NCI-H1092 (cell line): ENCODE measurements around the gene SP100.
"Not testable (repeated sequence)": the region's sequence is repeated elsewhere in the genome, so short reads cannot be mapped to it uniquely, and the experiment has no call there.

Experiments used
- DNase-seq: peaks from one replicate; lab custom pipeline; 2025; lab: John Stamatoyannopoulos, UW

SP100 gene

DNA sequence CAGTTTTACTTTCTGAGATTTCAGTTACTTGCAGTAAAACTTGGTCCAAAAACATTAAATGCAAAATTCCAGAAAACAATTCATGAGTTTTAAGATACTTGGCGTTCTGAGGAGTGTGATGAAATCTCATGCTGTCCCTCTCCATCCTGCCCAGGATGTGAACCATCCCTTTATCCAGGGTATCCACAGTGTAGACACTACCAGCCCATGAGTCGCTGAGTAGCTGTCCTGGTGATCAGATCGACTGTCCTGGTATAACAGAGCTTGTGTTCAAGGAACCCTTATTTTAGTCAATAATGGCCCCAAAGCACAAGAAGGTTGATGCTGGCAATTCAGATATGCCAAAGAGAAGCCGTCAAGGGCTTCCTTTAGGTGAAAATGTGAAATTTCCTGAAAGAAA, 3.2 kb downstream of the SP100 start:
- DNase-seq, result no peak

GRCh38 chr2:230422149-230422548, 6.1 kb downstream of the SP100 start:
- DNase-seq, result no peak

GRCh38 chr2:230423851-230424458, 8.0 kb downstream of the SP100 start:
- no peak for DNase-seq

GRCh38 chr2:230425377-230425776, 9.4 kb downstream of the SP100 start:
- DNase-seq, result no peak

GRCh38 chr2:230429513-230429912, 13.5 kb downstream of the SP100 start:
- DNase-seq, result no peak

DNA sequence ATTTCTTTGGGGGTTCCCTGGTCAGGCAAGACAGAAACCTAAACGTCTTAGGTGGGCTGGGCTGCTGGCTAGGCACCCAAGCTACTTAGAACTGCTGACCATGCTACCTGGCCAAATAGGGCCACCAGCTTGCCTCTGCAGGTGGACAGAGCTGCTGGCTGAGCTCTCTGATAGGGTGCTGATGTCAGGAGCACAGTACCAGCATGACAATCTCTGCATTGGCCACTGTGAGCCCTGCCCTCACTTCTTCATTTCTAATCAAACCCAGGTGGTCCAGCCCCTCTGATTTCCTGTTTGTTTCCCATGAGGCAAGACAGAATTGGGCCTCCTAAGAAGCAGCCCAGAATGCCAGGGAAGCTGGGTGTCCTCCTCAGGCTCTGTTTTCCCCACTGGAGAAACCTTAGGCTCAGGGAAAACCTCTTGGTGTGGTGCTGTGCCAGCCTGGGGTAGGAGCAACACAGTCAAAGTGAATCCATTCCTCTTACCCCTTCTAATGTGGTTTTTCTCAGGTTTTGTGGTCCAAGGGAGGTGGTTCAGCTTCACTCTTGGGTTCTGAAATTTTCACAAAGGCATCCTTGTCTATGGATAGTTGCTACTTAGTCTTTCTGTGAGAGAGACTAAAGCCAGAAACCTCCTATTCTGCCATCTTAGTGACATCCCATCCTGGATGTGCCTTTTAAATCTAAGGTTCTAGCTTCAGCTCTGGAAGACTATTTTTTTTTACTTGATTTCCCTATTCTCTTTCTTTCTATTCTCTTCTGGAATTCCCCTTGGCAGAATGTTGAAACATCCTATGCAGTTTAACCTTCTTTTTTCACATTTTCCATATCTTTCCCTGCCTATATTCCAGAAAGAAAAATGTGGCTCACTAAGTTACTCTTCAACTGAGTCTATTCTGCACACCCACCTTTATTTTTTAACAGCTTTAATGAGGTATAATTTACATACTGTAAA, 15.2 kb downstream of the SP100 start:
- DNase-seq, result no peak

DNA sequence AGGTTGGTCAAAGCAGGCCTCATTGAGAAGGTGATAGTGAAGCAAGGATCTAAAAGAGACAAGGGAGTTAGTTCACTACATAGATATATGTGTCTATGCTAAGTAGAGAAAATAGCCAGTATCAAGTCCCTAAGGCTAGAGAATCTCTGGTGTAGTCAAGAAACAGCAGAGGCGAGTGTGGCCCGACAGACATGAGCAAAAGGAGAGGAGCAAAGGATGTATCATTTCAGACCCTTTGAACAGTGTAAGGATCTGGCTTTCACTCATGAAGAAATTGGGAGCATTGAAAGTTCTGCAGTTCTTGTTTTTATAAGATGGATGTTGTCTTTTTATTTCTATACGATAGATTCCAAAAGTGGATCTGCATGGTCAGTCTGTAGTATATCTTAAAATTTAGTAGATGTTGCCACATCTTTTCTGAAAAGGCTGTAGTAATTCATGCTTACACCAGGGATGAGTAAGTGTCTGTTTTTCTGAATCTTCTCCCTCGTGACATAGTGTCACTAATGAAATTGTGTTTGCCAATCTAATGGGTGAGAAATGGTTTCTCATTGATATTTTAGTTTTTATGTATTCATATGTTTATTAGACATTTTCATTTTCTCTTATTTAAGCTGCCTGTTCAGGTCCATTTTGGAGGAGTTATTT, 18.8 kb downstream of the SP100 start:
- no peak for DNase-seq

- DNase-seq, result no peak
Observed at GRCh38 chr2:230435431-230435830, 19.4 kb downstream of the SP100 start.

DNA sequence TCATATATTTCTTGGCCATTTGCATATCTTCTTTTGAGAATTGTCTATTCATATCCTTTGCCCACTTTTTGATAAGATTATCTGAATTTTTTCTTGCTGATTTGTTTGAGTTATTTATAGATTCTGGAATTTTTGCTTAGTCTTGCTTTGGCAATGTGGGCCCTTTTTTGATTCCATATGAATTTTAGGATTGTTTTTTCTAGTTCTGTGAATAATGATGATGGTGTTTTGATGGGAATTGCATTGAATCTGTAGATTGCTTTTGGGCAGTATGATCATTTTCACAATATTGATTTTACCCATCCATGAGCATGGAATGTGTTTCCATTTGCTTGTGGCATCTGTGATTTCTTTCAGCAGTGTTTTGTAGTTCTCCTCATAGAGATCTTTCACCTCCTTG, 23.1 kb downstream of the SP100 start:
- not testable (repeated sequence) for DNase-seq

DNA sequence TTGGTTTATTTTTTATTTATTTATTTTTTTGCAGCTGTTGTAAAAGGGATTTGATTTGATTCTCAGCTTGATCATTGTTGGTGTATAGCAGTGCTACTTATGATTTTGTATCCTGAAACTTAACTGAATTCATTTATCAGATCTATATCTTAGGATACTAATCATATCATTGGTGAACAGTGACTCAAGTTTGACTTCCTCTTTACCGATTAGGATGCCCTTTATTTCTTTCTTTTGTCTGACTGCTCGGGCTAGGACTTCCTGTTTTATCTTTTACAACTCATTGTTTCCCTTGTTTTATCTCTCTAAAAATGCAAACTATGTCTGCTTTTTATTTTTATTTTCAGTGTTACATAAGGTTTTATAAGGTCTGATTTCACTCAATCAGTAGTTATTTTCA, 23.6 kb downstream of the SP100 start:
- DNase-seq, result no peak

- DNase-seq, result no peak
Observed at GRCh38 chr2:230441227-230441897, 25.4 kb downstream of the SP100 start.

- DNase-seq, result no peak
Observed at GRCh38 chr2:230443541-230443940, 27.5 kb downstream of the SP100 start.

- no peak for DNase-seq
Observed at GRCh38 chr2:230444832-230445231, 28.8 kb downstream of the SP100 start.

- no peak for DNase-seq
Observed at GRCh38 chr2:230447036-230447435, 31.0 kb downstream of the SP100 start.

DNA sequence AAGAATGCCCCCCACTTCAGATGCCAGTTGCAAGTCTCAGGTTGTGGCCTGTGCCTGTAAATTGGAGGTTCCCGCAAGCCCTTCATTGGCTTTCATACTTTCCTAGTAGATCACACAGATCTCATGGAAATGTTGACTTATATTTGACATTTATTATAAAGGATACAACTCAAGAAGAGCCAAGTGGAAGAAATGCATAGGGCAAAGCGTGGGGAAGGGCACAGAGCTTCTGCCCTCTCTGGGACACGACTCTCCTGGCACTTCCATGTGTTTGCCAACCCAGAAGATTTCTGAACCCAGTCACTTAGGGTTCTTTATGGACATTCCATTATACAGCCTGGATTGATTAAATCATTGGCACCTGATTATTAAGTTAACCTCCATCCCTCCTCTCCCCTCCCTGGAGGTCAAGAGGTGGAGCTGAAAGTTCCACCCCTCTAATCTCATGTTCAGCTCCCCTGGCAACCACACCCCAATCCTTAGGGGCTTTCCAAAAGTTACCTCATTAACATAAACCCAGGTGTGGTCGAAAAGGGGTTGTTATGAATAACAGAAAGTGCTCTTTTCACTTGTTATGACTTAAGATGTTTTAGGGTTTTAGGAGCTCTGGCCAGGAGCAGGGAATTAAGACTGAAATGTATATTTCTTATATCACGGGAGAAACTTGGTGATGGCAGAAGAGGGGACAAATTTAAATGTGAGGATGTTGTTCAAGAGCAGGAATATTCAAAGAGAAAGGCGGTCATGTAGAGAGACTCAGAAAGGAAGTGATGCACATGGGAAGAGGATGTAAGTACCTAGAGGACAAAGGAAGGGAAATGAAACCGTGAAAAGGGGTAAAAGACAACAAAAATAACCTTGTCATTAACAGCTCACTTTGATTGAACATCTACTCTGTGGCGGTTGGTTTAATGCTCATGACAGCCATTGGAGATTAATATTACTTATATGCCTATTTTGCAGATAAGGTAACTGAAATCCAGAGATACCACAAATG, 31.8 kb downstream of the SP100 start:
- DNase-seq, result no peak

DNA sequence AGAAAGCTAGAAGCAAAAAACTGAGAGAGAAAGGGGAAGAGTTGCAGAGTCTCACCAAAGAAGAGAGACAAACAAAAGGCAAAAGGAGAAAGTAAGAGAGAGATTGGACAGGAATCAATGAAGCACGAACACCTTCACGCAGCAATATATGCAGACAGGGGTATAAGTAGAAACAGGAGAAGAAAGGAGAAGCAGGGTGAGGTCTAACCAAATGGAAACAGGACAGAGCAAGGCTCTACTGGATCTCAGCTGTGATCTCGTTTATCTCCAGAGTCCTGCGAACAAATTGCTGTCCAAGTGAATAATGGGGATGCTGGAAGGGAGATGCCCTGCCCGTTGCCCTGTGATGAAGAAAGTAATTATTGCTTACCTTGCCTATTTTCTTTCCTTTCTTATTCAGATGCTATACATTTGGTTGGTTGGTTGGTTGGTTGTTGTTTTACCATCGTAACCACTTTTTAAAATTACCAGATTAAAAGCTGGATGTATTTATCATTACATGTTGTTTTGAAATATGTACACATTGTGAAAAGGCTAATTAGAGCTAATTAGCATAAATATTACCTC, 34.0 kb downstream of the SP100 start:
- no peak for DNase-seq

DNA sequence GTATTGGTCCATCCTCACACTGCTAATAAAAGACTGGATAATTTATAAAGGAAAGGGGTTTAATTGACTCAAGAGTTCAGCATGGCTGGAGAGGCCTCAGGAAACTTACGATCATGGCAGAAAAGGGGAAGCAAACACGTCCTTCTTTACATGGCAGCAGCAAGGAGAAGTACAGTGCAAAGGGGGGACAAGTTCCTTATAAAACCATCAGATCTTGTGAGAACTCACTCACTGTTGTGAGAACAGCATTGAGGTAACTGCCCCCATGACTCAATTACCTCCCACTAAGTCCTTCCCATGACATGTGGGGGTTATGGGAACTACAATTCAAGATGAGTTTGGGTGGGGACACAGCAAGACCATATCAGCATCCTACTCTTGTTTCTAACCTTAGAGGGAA, 37.0 kb downstream of the SP100 start:
- no peak for DNase-seq

DNA sequence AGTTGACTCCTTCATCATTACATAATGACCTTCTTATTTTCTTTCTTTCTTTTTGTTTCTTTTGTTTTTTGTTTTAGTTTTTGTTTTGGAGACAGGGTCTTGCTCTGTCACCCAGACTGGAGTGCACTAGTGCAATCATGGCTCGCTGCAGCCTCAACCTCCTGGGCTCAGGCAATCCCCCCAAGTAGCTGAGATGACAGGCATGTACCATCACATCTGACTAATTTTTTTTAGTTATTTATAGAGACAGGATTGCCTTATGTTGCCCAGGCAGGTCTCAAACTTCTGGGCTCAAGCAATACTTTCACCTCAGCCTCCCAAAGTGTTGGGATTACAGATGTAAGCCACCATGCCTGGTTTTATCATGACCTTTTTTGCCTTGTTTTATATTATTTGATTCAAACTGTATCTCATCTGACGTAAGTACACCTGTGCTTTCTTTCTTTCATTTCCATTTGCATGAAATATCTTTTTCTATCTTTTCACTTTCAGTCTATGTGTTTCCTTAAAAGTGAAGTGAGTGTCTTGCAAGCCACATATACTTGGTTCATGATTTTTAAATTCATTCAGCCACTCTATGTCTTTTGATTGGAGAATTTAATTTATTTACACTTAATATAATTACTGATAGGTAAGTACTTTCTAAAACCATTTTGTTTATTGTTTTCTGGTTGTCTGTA, 39.1 kb downstream of the SP100 start:
- no peak for DNase-seq

DNA sequence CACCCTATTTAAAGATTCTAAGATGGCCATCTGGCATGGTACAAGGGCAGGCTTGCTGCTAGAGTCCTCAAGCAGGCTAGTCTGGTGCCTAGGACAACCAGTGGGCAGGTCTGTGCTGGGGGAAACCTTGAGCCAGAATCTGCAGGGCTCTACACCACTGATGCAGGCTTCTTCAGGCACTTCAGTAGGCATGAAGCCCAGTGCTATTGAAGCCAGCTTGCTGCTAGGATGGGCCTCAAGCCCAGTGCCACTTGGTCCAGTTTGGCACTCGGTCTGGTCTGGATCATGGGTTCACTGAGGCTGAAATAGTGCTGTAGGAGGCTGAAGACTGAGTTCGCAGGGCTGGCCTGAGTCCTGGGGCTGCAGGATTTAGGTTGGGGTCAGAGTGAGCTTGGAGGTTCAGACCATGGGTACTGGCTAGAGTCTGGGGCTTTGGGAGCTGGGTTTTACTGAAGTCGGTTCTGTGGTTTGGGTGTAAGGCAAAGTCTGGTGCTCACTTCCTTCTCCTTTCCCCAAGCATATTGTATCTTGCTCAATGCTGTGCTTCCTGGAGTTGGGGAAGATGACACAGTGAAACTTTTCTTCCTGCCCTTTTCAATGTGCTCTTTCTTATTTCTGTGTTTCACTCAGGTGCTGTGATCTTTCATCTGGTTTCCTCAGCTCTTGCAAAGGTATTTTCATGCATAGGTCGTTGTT, 41.2 kb downstream of the SP100 start:
- no peak for DNase-seq

DNA sequence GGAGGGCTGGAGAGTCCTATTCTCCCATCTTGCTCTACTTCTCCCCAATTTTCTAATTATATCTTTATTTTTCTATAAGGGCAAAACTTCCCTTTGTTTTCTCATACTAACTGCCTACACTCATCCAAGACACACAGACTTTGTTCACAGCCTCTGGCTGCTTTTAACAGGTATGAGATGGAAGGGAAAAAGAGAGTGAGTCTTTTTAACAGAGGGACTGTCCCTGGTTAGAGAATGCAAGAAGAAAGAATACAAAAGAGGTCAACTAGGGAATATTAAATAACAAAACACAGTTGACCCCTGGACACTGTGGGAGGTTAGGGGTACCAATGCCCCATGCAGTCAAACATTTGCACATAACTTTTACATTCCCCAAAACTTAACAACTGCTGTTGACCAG, 41.8 kb downstream of the SP100 start:
- DNase-seq, result no peak
